GM21390 (cell line): ENCODE measurements around the gene NTMT1.

ENCODE experiments used
- ATAC-seq: cut with Tn5 transposase; IDR thresholded peaks from one replicate; pipeline ENCODE4 v1.9.1; 2021; ENCODE audit not compliant: unreplicated experiment

NTMT1 gene

GRCh38 chr9:129596541-129597331, 29.2 kb upstream of the NTMT1 start:
- no peak for ATAC-seq

GRCh38 chr9:129597355-129598088, 28.4 kb upstream of the NTMT1 start:
- no peak for ATAC-seq

GRCh38 chr9:129598089-129598596, 27.8 kb upstream of the NTMT1 start:
- ATAC-seq, result no peak

- no peak for ATAC-seq
Observed at GRCh38 chr9:129601082-129601674, 24.8 kb upstream of the NTMT1 start.

- ATAC-seq, result no peak
Observed at GRCh38 chr9:129602598-129603415, 23.2 kb upstream of the NTMT1 start.

GRCh38 chr9:129604056-129604765, 21.8 kb upstream of the NTMT1 start:
- ATAC-seq, result no peak

- no peak for ATAC-seq
Observed at GRCh38 chr9:129604766-129605163, 21.2 kb upstream of the NTMT1 start.

- ATAC-seq, result no peak
Observed at GRCh38 chr9:129606161-129607026, 19.6 kb upstream of the NTMT1 start.

- ATAC-seq, result no peak
Observed at GRCh38 chr9:129607027-129607387, 19.0 kb upstream of the NTMT1 start.

GRCh38 chr9:129608561-129609481, 17.1 kb upstream of the NTMT1 start:
- ATAC-seq, result no peak

GRCh38 chr9:129609486-129610212, 16.3 kb upstream of the NTMT1 start:
- ATAC-seq, result no peak

- ATAC-seq, result no peak
Observed at GRCh38 chr9:129610213-129610472, 15.8 kb upstream of the NTMT1 start.

- ATAC-seq, result peak; percentile 69
Observed at GRCh38 chr9:129610473-129611306, 15.3 kb upstream of the NTMT1 start.

GRCh38 chr9:129611307-129611800, 14.6 kb upstream of the NTMT1 start:
- no peak for ATAC-seq

GRCh38 chr9:129612123-129612522, 13.8 kb upstream of the NTMT1 start:
- ATAC-seq, result no peak

GRCh38 chr9:129612815-129613519, 13.0 kb upstream of the NTMT1 start:
- ATAC-seq, result no peak
